ENCODE data around the gene TFB1M. TPM values are rescaled to one million over a fixed set of nuclear protein-coding genes. Genes with fewer than 3 reads are reported as not detected.
"Not testable (repeated sequence)": the region's sequence is repeated elsewhere in the genome, so short reads cannot be mapped to it uniquely, and the experiment has no call there.

The TFB1M gene
- polyA plus RNA-seq, 3 donors, result 16.0 to 18.8 (median 17.0) TPM

GRCh38 chr6:155330133-155330734 is 15.9 kb upstream of the TFB1M start:
- DNase-seq (ENCODE audit: low read depth in 3 of 3, low spot score in 2 of 3), result no peak

GRCh38 chr6:155329460-155330132 is 15.3 kb upstream of the TFB1M start:
- DNase-seq (ENCODE audit: low read depth in 3 of 3, low spot score in 2 of 3), result no peak

- no peak for DNase-seq (ENCODE audit: low read depth in 3 of 3, low spot score in 2 of 3)
These were observed 14.5 kb upstream of the TFB1M start for GRCh38 chr6:155328539-155329459.

- no peak for DNase-seq (ENCODE audit: low read depth in 3 of 3, low spot score in 2 of 3)
These were observed 13.8 kb upstream of the TFB1M start for GRCh38 chr6:155328074-155328538.

- DNase-seq (ENCODE audit: low read depth in 3 of 3, low spot score in 2 of 3), result peak; percentile 53 to 69 (median 65)
These were observed 13.2 kb upstream of the TFB1M start for GRCh38 chr6:155327326-155328073.

GRCh38 chr6:155325700-155326516 is 11.6 kb upstream of the TFB1M start:
- DNase-seq (ENCODE audit: low read depth in 3 of 3, low spot score in 2 of 3), result no peak

- no peak for DNase-seq (ENCODE audit: low read depth in 3 of 3, low spot score in 2 of 3)
These were observed 10.7 kb upstream of the TFB1M start for GRCh38 chr6:155324993-155325392.

- DNase-seq (ENCODE audit: low read depth in 3 of 3, low spot score in 2 of 3), result no peak
These were observed 9.9 kb upstream of the TFB1M start for GRCh38 chr6:155324172-155324571.

- no peak for DNase-seq (ENCODE audit: low read depth in 3 of 3, low spot score in 2 of 3)
These were observed 5.6 kb upstream of the TFB1M start for GRCh38 chr6:155319902-155320301.

- DNase-seq (ENCODE audit: low read depth in 3 of 3, low spot score in 2 of 3), result no peak
These were observed 2.9 kb upstream of the TFB1M start for GRCh38 chr6:155317186-155317585.

- DNase-seq (ENCODE audit: low read depth in 3 of 3, low spot score in 2 of 3), result no peak
These were observed 2.1 kb upstream of the TFB1M start for GRCh38 chr6:155316419-155316818.

- no peak for DNase-seq (ENCODE audit: low read depth in 3 of 3, low spot score in 2 of 3)
These were observed 1.2 kb upstream of the TFB1M start for GRCh38 chr6:155315516-155315871.

GRCh38 chr6:155314773-155315515 is 660 bp upstream of the TFB1M start:
- no peak for DNase-seq (ENCODE audit: low read depth in 3 of 3, low spot score in 2 of 3)

GRCh38 chr6:155313602-155314091 is 637 bp downstream of the TFB1M start:
- no peak for DNase-seq (ENCODE audit: low read depth in 3 of 3, low spot score in 2 of 3)

- not testable (repeated sequence) for DNase-seq (ENCODE audit: low read depth in 3 of 3, low spot score in 2 of 3)
These were observed 1.3 kb downstream of the TFB1M start for GRCh38 chr6:155312950-155313349.

GRCh38 chr6:155311583-155311982 is 2.7 kb downstream of the TFB1M start:
- DNase-seq (ENCODE audit: low read depth in 3 of 3, low spot score in 2 of 3), result no peak

GRCh38 chr6:155311086-155311485 is 3.2 kb downstream of the TFB1M start:
- no peak for DNase-seq (ENCODE audit: low read depth in 3 of 3, low spot score in 2 of 3)

- no peak for DNase-seq (ENCODE audit: low read depth in 3 of 3, low spot score in 2 of 3)
These were observed 3.7 kb downstream of the TFB1M start for GRCh38 chr6:155310596-155310995.

GRCh38 chr6:155309150-155309549 is 5.1 kb downstream of the TFB1M start:
- DNase-seq (ENCODE audit: low read depth in 3 of 3, low spot score in 2 of 3), result no peak

Data from right renal cortex interstitium (tissue), 3 donors.